CD14-positive monocyte (primary cell): ENCODE measurements around the gene CD63. TPM values are rescaled to one million over a fixed set of nuclear protein-coding genes. Genes with fewer than 3 reads are reported as not detected.

Source experiments
- DNase-seq, 3 donors: peaks; one replicate each; pipeline ENCODE4 v3.0.0-alpha.2; 2011 to 2022
- H2AFZ ChIP-seq: 2 replicates; pipeline ENCODE4 v1.6.0; 2012; ENCODE audit warnings: mild to moderate bottlenecking, low read depth, low read length, inconsistent platforms; ENCODE audit not compliant: insufficient read depth, poor library complexity, severe bottlenecking
- H3K27ac ChIP-seq, 2 donors: 1 replicate in 1 of 2; 2 replicates in 1 of 2; pipeline ENCODE4 v1.5.1; 2012 to 2013; ENCODE audit warnings: low read length in 2 of 2, control low read depth in 1 of 2, inconsistent platforms in 1 of 2, low read depth in 1 of 2, mild to moderate bottlenecking in 1 of 2
- H3K27me3 ChIP-seq, 2 donors: one replicate each; pipeline versions ENCODE4 v1.6.0 to v1.6.1; 2011 to 2013; ENCODE audit warnings: low read length in 2 of 2; ENCODE audit not compliant: control insufficient read depth in 2 of 2, insufficient read depth in 2 of 2
- H3K36me3 ChIP-seq, 2 donors: replicated peaks in 1 of 2; 1 replicate in 1 of 2; 2 replicates in 1 of 2; pipeline versions ENCODE4 v1.5.1 to v1.6.1; 2012 to 2013; ENCODE audit warnings: low read length in 2 of 2, control low read depth in 1 of 2, inconsistent platforms in 1 of 2, mild to moderate bottlenecking in 1 of 2; ENCODE audit not compliant: insufficient read depth in 2 of 2, control insufficient read depth in 1 of 2
- H3K4me1 ChIP-seq, 2 donors: 1 replicate in 1 of 2; 2 replicates in 1 of 2; pipeline versions ENCODE4 v1.5.1 to v1.6.1; 2012 to 2013; ENCODE audit warnings: low read length in 2 of 2, control low read depth in 1 of 2, inconsistent platforms in 1 of 2, mild to moderate bottlenecking in 1 of 2, moderate library complexity in 1 of 2; ENCODE audit not compliant: insufficient read depth in 2 of 2, control insufficient read depth in 1 of 2
- H3K4me2 ChIP-seq: replicated peaks from 2 replicates; pipeline ENCODE3; 2012; ENCODE audit warnings: low read length, moderate library complexity, mild to moderate bottlenecking; ENCODE audit not compliant: poor library complexity, severe bottlenecking; ENCODE audit errors: extremely low read depth
- H3K4me3 ChIP-seq, 3 experiments: fragments of 200-600 bp in 1 of 3; sonication (generic) in 1 of 3; replicated peaks in 1 of 3; 1 replicate in 2 of 3; 2 replicates in 1 of 3; pipeline ENCODE4 v1.5.1; 2011 to 2013; ENCODE audit warnings: low read length in 3 of 3, mild to moderate bottlenecking in 3 of 3, control low read depth in 2 of 3, low read depth in 2 of 3, inconsistent platforms in 1 of 3, moderate library complexity in 1 of 3
- H3K79me2 ChIP-seq: 2 replicates; pipeline ENCODE4 v1.6.0; 2012; ENCODE audit warnings: mild to moderate bottlenecking, control low read depth, inconsistent platforms, low read length, moderate library complexity; ENCODE audit not compliant: insufficient read depth
- H3K9ac ChIP-seq: 2 replicates; pipeline ENCODE4 v1.6.0; 2017; ENCODE audit warnings: low read length, mild to moderate bottlenecking; ENCODE audit not compliant: insufficient read depth, poor library complexity, severe bottlenecking
- H3K9me3 ChIP-seq, 2 donors: replicated peaks in 1 of 2; 1 replicate in 1 of 2; 2 replicates in 1 of 2; pipeline versions ENCODE4 v1.5.1 to v1.6.1; 2012 to 2013; ENCODE audit warnings: low read length in 2 of 2, control low read depth in 1 of 2; ENCODE audit not compliant: control insufficient read depth in 1 of 2, insufficient read depth in 1 of 2
- H4K20me1 ChIP-seq: 2 replicates; pipeline ENCODE4 v1.6.0; 2012; ENCODE audit warnings: mild to moderate bottlenecking, low read length, control low read depth, moderate library complexity; ENCODE audit not compliant: insufficient read depth
- H3K27ac Mint-ChIP-seq, 7 donors: one replicate each; pipeline ENCODE4 v1.8.0; 2020; ENCODE audit warnings: mild to moderate bottlenecking in 7 of 7, mixed read lengths in 7 of 7, moderate library complexity in 6 of 7, inconsistent platforms in 2 of 7
- H3K27me3 Mint-ChIP-seq, 3 donors: one replicate each; pipeline ENCODE4 v1.8.0; 2021 to 2022; ENCODE audit warnings: low read depth in 3 of 3, mild to moderate bottlenecking in 3 of 3, mixed read lengths in 3 of 3, moderate library complexity in 3 of 3, inconsistent platforms in 1 of 3
- H3K36me3 Mint-ChIP-seq, 2 donors: one replicate each; pipeline ENCODE4 v1.8.0; 2020; ENCODE audit warnings: mixed read lengths in 2 of 2, inconsistent platforms in 1 of 2, mild to moderate bottlenecking in 1 of 2
- H3K4me1 Mint-ChIP-seq: one replicate; pipeline ENCODE4 v1.8.0; 2020; ENCODE audit warnings: mild to moderate bottlenecking, mixed read lengths
- H3K4me3 Mint-ChIP-seq, 2 donors: one replicate each; pipeline ENCODE4 v1.8.0; 2020; ENCODE audit warnings: mild to moderate bottlenecking in 2 of 2, mixed read lengths in 2 of 2, moderate library complexity in 1 of 2
- H3K9me3 Mint-ChIP-seq, 7 donors: one replicate each; pipeline ENCODE4 v1.8.0; 2020 to 2022; ENCODE audit warnings: mixed read lengths in 7 of 7, mild to moderate bottlenecking in 6 of 7, moderate library complexity in 6 of 7, inconsistent platforms in 2 of 7
- WGBS: methylation state at CpG from one replicate; pipeline ENCODE4 v1.1.5; 2013; ENCODE audit warnings: missing lambda C conversion rate; ENCODE audit not compliant: insufficient coverage; 5-methylcytosine and 5-hydroxymethylcytosine counted together
- intact Hi-C, 2 donors: fragments of 100-400 bp; cut with micrococcal nuclease; formaldehyde crosslinking; loops; one replicate each; pipeline versions ENCODE4 v1.15.0 to v1.15.1; 2023
- polyA plus RNA-seq, 3 donors: library from polyadenylated mRNA; depleted of rRNA in 1 of 3; unstranded in 2 of 3; stranded (reverse) in 1 of 3; fragments of 300-500 nt in 2 of 3; fragments of >200 nt in 1 of 3; fragmentation: Illumina TruSeq in 2 of 3; gene quantifications; 1 replicate in 2 of 3; 2 replicates in 1 of 3; pipeline ENCODE4 v1.2.3, GENCODE V29; 2012 to 2021
- TF ChIP-seq, protein P1 (sequence below): fragments of 200-600 bp; IDR thresholded peaks from one replicate; pipeline ENCODE4 v1.8.0; 2022; ENCODE audit warnings: antibody characterized with exemption, mild to moderate bottlenecking

CD63 gene
- polyA plus RNA-seq, 3 donors = 336 to 1,099 (median 988) TPM

DNA sequence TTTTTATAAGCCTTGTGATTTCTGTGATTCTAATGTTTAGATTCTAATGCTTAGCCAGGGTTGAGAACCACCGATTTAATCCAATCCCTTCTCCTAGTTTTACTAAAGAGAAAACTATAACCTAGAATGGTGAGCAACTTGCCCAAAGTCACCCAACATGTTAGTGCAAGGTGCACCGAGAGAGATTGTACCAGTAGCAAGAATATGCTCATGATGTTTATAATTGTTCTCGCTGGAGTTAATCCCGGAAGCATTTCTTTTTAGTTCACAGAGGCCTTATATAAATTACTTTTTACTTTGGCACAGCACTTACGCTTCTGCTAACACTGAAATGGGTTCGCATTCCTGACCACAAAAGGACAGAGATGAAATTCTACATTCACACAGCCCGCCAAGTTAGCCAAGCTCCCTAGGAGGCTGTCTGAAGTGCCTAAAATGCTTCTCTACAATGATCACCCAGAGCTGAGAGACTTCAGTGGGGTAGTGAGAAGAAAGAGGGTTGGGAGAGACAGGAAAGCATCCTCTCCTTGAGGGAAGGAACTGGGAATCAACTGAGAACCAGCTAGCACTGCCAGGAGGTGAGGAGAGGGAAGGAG lies 13.5 kb downstream of the CD63 start:
- peak overlapping the region; percentile 88 to 94 for H3K4me3 Mint-ChIP-seq
- H3K27me3 Mint-ChIP-seq = peaks cover 16 to 28% (median 26%) of the 10 kb centered on the region in 3 donors
- TF ChIP-seq, protein P1, sequence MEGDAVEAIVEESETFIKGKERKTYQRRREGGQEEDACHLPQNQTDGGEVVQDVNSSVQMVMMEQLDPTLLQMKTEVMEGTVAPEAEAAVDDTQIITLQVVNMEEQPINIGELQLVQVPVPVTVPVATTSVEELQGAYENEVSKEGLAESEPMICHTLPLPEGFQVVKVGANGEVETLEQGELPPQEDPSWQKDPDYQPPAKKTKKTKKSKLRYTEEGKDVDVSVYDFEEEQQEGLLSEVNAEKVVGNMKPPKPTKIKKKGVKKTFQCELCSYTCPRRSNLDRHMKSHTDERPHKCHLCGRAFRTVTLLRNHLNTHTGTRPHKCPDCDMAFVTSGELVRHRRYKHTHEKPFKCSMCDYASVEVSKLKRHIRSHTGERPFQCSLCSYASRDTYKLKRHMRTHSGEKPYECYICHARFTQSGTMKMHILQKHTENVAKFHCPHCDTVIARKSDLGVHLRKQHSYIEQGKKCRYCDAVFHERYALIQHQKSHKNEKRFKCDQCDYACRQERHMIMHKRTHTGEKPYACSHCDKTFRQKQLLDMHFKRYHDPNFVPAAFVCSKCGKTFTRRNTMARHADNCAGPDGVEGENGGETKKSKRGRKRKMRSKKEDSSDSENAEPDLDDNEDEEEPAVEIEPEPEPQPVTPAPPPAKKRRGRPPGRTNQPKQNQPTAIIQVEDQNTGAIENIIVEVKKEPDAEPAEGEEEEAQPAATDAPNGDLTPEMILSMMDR = no peak
- intact Hi-C loops = loop anchor here in 1 of 2 donors (5.0 kb wide), 1 partner anchor 33 kb away; a partner anchor contains a TSS
- peak overlapping the region; percentile 91 for H2AFZ ChIP-seq
- H4K20me1 ChIP-seq = peaks cover 38% of the 10 kb centered on the region
- WGBS = 77% methylated on average over 2 of the region's 7 CpGs
- peak overlapping the region in 5 of 7 donors; percentile 87 to 97 (median 92) for H3K27ac Mint-ChIP-seq
- peak overlapping the region; percentile 83 for H3K4me2 ChIP-seq
- H3K4me3 ChIP-seq = peak overlapping the region in 1 of 3 experiments; percentile 93
- peaks cover 3 to 28% of the 10 kb centered on the region in 2 donors for H3K27me3 ChIP-seq
- H3K36me3 Mint-ChIP-seq = peaks cover 20 to 22% of the 10 kb centered on the region in 2 donors
- peaks cover 17 to 18% of the 10 kb centered on the region in 2 donors for H3K36me3 ChIP-seq
- H3K9ac ChIP-seq = no peak overlapping the region
- peak overlapping the region in 1 of 2 donors; percentile 92 for H3K27ac ChIP-seq
- peaks cover 26 to 49% of the 10 kb centered on the region in 2 donors for H3K4me1 ChIP-seq
- H3K79me2 ChIP-seq = peaks cover 29% of the 10 kb centered on the region
- H3K4me1 Mint-ChIP-seq = peaks cover 43% of the 10 kb centered on the region
- no peaks in the 10 kb centered on the region for H3K9me3 ChIP-seq
- no peaks in the 10 kb centered on the region for H3K9me3 Mint-ChIP-seq
- no peak for DNase-seq

DNA sequence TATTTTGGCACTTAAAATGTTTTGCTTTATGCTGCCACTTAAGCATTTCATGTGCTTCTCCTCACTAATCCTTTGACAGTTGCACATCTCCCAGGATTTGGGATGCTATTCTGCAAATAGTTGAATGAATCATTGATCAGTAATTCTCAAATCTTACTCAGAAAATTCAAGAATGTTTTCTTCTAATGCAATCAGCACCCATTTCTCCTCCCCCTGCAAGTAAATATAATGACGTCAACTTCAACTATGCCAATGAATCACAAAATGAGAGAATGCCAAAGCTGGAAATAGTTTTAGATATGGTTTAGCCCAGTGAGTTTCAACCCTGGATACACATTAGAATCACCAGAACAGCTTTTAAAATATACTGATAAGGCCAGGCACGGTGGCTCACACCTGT lies 15.1 kb downstream of the CD63 start:
- peaks cover 42% of the 10 kb centered on the region for H3K4me1 Mint-ChIP-seq
- TF ChIP-seq, protein P1 = no peak
- Histone ChIP-seq H3K27ac (no peak overlapping the region), H2AFZ (no peak overlapping the region), H3K27me3 (peaks cover 14 to 38% of the 10 kb centered on the region in 2 donors), H3K36me3 (peaks cover 1 to 3% of the 10 kb centered on the region in 2 donors), H3K79me2 (peaks cover 19% of the 10 kb centered on the region), H3K9ac (no peak overlapping the region), H3K4me3 (no peak overlapping the region), H3K9me3 (no peaks in the 10 kb centered on the region), H4K20me1 (peaks cover 22% of the 10 kb centered on the region), H3K4me2 (no peak overlapping the region), H3K4me1 (peaks cover 34 to 46% of the 10 kb centered on the region in 2 donors)
- no peak overlapping the region for H3K4me3 Mint-ChIP-seq
- DNase-seq = no peak
- no peak overlapping the region for H3K27ac Mint-ChIP-seq
- no peaks in the 10 kb centered on the region for H3K9me3 Mint-ChIP-seq
- intact Hi-C loops = no loop called here
- peaks cover 30 to 43% (median 38%) of the 10 kb centered on the region in 3 donors for H3K27me3 Mint-ChIP-seq
- WGBS = 100% methylated on average over 1 of the region's 2 CpGs
- peaks cover 10% of the 10 kb centered on the region in 2 donors for H3K36me3 Mint-ChIP-seq
